Esophagus mucosa (tissue), 1 donor: ENCODE data around the gene OR2F1. TPM values are rescaled to one million over a fixed set of nuclear protein-coding genes. Genes with fewer than 3 reads are reported as not detected.
"Not testable (repeated sequence)": the region's sequence is repeated elsewhere in the genome, so short reads cannot be mapped to it uniquely, and the experiment has no call there.

Source experiments
- ATAC-seq: fragments of 200-7000 bp; cut with Tn5 transposase; one replicate; pipeline ENCODE4 v1.9.1; 2020
- total RNA-seq: library from RNA; stranded (reverse); gene quantifications from one replicate; pipeline ENCODE4 v1.2.4, GENCODE V29; 2023
- donor health status: DM: yes; HTN: yes; CAD: no.

The OR2F1 gene
- total RNA-seq, 1 donor from 2014 or later, result not detected

DNA sequence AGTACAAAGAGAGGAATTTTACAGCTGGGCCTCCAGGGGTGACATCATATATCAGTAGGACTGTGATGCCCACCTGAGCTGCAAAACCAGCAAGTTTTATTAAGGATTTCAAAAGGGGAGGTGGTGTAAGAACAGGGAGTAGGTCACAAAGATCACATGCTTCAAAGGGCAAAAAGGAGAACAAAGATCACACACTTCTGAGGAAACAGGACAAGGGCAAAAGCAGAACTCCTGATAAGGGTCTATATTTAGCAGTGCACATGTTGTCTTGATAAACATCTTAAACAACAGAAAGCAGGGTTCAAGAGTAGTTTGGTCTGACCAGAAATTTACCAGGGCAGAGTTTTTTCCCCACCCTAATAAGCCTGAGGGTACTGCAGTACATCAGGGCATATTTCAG, 55.4 kb downstream of the OR2F1 start:
- ATAC-seq, result not testable (repeated sequence)

DNA sequence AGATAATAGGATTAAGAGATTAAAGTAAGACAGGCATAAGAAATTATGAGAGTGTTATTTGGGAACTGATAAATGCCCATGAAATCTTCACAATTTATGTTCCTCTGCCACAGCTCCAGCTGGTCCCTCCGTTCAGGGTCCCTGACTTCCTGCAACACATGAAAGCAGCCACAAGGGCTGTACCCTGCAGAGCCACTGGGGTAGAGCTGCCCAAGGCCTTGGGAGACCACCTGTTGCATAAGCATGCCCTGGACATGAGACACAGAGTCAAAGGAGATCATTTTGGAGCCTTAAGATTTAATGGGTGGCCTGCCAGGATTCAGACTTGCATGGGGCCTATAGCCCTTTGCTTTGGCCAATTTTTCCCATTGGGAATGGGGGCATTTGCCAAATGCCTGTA, 56.2 kb downstream of the OR2F1 start:
- ATAC-seq, result not testable (repeated sequence)

DNA sequence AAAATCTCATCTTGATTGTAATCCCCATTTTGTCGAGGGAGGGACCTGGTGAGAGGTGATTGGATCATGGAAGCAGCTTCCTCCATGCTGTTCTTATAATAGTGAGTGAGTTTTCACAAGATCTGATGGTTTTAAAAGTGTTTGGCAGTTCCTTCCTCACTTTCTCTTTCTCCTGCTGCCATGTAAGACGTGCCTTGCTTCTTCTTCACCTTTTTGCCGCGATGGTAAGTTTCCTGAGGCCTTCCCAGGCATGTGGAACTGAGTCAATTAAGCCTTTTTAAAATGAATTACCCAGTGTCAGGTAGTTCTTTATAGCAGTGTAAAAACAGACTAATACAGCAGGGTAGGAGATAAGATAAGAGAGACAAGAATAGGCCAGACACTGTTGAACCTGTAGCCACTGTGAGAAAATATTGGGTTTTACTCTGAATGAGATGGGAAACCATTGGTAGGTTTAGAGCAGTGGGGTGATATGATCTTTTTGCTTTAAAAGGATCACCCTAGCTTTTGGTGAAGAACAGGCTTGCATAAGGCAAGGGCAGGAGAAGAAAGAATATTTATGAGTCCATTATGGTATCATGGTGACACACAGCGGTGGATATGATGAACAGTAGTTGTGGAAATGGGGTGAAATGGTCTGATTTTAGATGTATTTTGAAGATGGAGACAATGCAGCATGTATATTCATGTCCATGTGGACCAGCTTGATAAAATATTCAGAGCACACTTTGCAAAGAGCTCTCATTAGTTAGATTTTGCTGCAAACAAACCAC, 57.0 kb downstream of the OR2F1 start:
- no peak for ATAC-seq

Other genes starting within 250 kb of the OR2F1 start
- 0.16 TPM for gene CTAGE6, start 197.1 kb upstream of the OR2F1 start, total RNA-seq
- gene TCAF1, start 52.7 kb upstream of the OR2F1 start, total RNA-seq, result 12.6 TPM
- gene OR2F2, start 19.6 kb upstream of the OR2F1 start, total RNA-seq, result not detected
- gene OR6B1, start 45.5 kb downstream of the OR2F1 start, total RNA-seq, result not detected
- gene OR2A5, start 94.1 kb downstream of the OR2F1 start, total RNA-seq, result not detected
- gene OR2A25, start 115.0 kb downstream of the OR2F1 start, total RNA-seq, result not detected
- not detected for gene OR2A12, start 131.4 kb downstream of the OR2F1 start, total RNA-seq
- not detected for gene OR2A2, start 154.7 kb downstream of the OR2F1 start, total RNA-seq
- gene OR2A14, start 168.3 kb downstream of the OR2F1 start, total RNA-seq, result not detected
- 3.1 TPM for gene CTAGE4, start 228.6 kb downstream of the OR2F1 start, total RNA-seq
- 19.7 TPM for gene ARHGEF35, start 241.0 kb downstream of the OR2F1 start, total RNA-seq